ENCODE data around the gene CDH5.

DNA sequence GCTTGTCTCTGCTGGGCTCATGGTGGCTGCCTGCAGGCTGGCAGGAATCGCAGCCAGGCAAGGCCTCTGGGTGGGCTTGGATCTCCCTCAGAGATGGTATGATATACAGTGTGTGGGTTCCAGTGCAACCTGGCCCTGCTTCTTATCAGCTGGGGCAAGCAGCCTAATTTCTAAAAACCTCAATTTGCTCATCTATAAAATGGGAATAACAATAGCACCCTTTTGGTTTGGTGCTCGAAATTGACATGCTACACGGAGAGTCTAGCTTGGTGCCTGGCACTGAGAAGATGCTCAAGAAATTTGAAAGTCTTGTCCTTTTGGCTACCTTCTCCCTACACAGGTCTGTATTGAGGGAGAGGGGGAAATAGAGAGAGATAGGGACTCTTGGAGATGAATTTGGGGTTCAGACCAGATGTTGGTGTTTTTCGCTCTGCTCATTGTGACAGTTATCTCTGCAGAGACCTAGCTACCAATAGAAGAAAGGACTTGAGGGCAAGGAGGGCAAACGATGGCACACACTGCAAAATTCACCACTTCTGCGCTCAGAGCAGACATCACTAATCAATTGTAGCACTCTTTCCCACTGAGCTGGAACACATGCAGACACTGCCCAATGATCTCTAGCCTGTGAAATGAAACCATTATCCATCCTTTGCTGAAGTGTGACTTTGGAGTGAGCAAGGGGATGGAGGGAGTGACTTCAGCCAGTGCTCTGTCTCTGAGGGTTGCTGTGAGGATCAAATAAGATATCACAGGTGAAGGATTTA, 76.2 kb downstream of the CDH5 start:
- TF ChIP-seq CTCF (conservative IDR thresholded peaks at IDR 0.05; ENCODE audit: low read depth, low read length) (no peak), POLR2A (IDR thresholded peaks at IDR 0.05; ENCODE audit: low read depth, low read length) (no peak), RAD21 (IDR thresholded peaks at IDR 0.05; ENCODE audit: low read length) (no peak)
- TF ChIP-seq, protein P1, sequence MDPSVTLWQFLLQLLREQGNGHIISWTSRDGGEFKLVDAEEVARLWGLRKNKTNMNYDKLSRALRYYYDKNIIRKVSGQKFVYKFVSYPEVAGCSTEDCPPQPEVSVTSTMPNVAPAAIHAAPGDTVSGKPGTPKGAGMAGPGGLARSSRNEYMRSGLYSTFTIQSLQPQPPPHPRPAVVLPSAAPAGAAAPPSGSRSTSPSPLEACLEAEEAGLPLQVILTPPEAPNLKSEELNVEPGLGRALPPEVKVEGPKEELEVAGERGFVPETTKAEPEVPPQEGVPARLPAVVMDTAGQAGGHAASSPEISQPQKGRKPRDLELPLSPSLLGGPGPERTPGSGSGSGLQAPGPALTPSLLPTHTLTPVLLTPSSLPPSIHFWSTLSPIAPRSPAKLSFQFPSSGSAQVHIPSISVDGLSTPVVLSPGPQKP (IDR thresholded peaks at IDR 0.05; ENCODE audit: borderline replicate concordance, low read depth, low read length): no peak

Data from IMR-90 (cell line).